Measurements from ENCODE around the gene AGA.

Gene AGA

GRCh38 chr4:177441803-177442622, at the start of gene AGA:
Gene AGA, minus strand, starts transcription at chr4:177442437. Its CDS starts 62 bp downstream, at chr4:177442375.
- FAIRE-seq (no peak), DNase-seq (ENCODE audit: low spot score) (peak; percentile 65)

GRCh38 chr4:177492022-177492421, 49.8 kb upstream of the AGA start:
- DNase-seq (ENCODE audit: low spot score) = no peak
- FAIRE-seq = no peak

GRCh38 chr4:177490769-177491168, 48.5 kb upstream of the AGA start:
- no peak for DNase-seq (ENCODE audit: low spot score)
- no peak for FAIRE-seq

- FAIRE-seq (no peak), DNase-seq (ENCODE audit: low spot score) (peak; percentile 14)
Measured at GRCh38 chr4:177489471-177490246, 47.4 kb upstream of the AGA start.

- no peak for DNase-seq (ENCODE audit: low spot score)
- no peak for FAIRE-seq
Measured at GRCh38 chr4:177487977-177488376, 45.7 kb upstream of the AGA start.

- DNase-seq (ENCODE audit: low spot score) = peak; percentile 30
- FAIRE-seq = no peak
Measured at GRCh38 chr4:177485528-177485927, 43.3 kb upstream of the AGA start.

- DNase-seq (ENCODE audit: low spot score) (peak; percentile 48), FAIRE-seq (no peak)
Measured at GRCh38 chr4:177484613-177485021, 42.4 kb upstream of the AGA start.

- DNase-seq (ENCODE audit: low spot score) (no peak), FAIRE-seq (no peak)
Measured at GRCh38 chr4:177483760-177484159, 41.5 kb upstream of the AGA start.

- no peak for DNase-seq (ENCODE audit: low spot score)
- no peak for FAIRE-seq
Measured at GRCh38 chr4:177483271-177483670, 41.0 kb upstream of the AGA start.

GRCh38 chr4:177482367-177482766, 40.1 kb upstream of the AGA start:
- no peak for FAIRE-seq
- DNase-seq (ENCODE audit: low spot score) = no peak

- peak; percentile 5 for DNase-seq (ENCODE audit: low spot score)
- no peak for FAIRE-seq
Measured at GRCh38 chr4:177480795-177481194, 38.6 kb upstream of the AGA start.

- DNase-seq (ENCODE audit: low spot score) (no peak), FAIRE-seq (no peak)
Measured at GRCh38 chr4:177479063-177479462, 36.8 kb upstream of the AGA start.

- DNase-seq (ENCODE audit: low spot score) = no peak
- FAIRE-seq = no peak
Measured at GRCh38 chr4:177478496-177478895, 36.3 kb upstream of the AGA start.

- DNase-seq (ENCODE audit: low spot score) = no peak
- FAIRE-seq = no peak
Measured at GRCh38 chr4:177473991-177474390, 31.8 kb upstream of the AGA start.

GRCh38 chr4:177464026-177464425, 21.8 kb upstream of the AGA start:
- FAIRE-seq (no peak), DNase-seq (ENCODE audit: low spot score) (no peak)

GRCh38 chr4:177461606-177462005, 19.4 kb upstream of the AGA start:
- FAIRE-seq = no peak
- no peak for DNase-seq (ENCODE audit: low spot score)

GRCh38 chr4:177460460-177460859, 18.2 kb upstream of the AGA start:
- FAIRE-seq = no peak
- DNase-seq (ENCODE audit: low spot score) = no peak

GRCh38 chr4:177455561-177455970, 13.3 kb upstream of the AGA start:
- no peak for FAIRE-seq
- no peak for DNase-seq (ENCODE audit: low spot score)

GRCh38 chr4:177453116-177453515, 10.9 kb upstream of the AGA start:
- FAIRE-seq (no peak), DNase-seq (ENCODE audit: low spot score) (no peak)

GRCh38 chr4:177451108-177451500, 8.9 kb upstream of the AGA start:
- DNase-seq (ENCODE audit: low spot score) = no peak
- FAIRE-seq = no peak

- FAIRE-seq (no peak), DNase-seq (ENCODE audit: low spot score) (no peak)
Measured at GRCh38 chr4:177450426-177451107, 8.3 kb upstream of the AGA start.

- DNase-seq (ENCODE audit: low spot score) (no peak), FAIRE-seq (no peak)
Measured at GRCh38 chr4:177448850-177449249, 6.6 kb upstream of the AGA start.
